HL-60/S4 treated with phorbol 12-myristate 13-acetate at 8.2 ng/mL for 4 days and 3 days (cell line): ENCODE data around the gene SDC3.

Experiments used
- in situ Hi-C: fragments of 300-500 bp; cut with MboI; formaldehyde crosslinking; loops from 2 replicates; pipeline ENCODE4 v1.15.0; 2022; ENCODE audit warnings: low sequenced_read_pairs

The SDC3 gene

DNA sequence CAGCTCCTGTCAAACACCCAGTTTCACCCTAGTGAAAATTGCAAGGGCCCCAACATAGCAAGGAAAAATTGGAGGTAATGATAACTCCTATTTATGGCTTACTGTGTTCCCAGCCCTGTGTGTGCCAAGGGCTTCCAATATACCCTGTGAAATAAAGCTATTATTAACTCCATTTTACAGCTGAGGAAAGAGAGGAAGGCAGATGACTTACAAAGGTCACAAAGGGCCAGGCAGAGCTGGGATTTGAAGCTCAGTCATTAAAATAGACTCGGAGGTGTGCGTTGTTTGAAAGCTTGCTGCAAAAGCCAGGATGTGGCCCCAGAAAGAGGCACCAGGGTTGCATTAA lies 20.2 kb upstream of the SDC3 start:
- in situ Hi-C loops: no loop called here

DNA sequence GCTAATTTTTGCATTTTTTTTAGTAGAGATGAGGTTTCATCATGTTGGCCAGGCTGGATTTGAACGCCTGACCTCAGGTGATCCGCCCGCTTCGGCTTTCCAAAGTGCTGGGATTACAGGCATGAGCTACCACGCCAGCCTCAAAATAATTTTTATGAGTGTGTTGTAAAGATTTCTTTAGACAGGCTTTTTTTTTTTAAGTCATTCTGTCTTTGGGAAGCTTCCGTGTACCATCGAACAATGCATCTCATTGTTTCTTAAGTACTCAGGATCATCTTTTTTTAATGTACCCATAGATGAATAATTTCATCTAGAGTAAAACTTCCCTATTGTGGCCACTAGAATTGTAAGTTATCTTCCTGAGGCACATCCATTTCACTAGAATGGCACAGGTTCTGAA lies 19.6 kb upstream of the SDC3 start:
- in situ Hi-C loops: no loop called here

DNA sequence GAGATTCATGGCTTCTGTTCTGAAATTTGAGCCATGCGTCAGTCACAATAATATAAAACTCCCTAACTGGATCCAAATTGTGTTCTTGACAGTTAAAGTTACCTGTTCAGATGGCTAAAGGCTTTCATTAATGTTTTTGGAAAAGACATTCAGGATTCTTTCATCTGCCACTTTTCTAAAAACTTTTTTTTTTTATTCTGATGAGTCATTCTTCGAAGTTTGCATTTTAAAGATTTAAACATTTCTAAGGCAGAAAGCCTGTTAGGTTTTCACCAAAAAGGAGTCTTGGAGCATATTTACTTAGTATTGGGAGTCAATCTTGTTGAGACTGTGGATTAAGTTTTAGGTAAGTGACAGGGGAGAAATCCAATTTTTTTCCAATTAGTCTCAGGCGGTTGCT lies 18.9 kb upstream of the SDC3 start:
- in situ Hi-C loops: no loop called here

DNA sequence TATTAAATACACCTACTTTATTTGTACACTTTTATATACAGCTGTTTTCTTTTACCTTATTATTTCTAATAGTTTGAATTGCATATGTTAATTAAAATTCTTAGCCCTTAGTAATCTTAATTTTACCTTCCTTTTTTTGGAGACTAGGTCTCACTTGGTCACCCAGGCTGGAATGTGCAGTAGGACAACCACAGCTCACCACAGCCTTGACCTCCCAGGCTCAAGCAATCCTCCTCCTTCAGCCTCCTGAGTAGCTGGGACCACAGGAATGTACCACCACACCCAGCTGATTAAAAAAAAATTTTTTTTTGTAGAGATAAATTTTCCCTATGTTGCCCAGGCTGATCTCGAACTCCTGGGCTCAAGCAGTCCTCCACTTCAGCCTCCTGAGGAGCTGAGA lies 15.0 kb upstream of the SDC3 start:
- in situ Hi-C loops: no loop called here

DNA sequence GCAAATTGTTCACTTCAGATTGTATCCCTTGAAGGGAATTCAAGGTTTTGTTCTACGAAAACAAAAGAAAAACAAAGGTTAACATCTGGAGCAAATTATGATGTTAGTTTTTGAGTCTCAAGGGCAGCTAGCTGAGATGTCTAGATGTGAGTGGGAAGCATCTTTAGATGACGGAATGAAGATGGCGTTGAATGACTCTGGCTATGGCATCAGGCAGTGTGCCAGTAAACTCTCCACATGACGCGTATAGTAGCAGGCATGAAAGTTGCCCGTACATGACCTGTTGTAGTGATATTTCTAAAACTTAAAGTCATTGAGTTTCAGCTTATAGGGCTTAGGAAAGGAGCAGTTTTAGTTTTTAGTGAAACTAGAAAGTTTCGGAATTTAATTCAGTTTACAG lies 12.3 kb upstream of the SDC3 start:
- in situ Hi-C loops: no loop called here

DNA sequence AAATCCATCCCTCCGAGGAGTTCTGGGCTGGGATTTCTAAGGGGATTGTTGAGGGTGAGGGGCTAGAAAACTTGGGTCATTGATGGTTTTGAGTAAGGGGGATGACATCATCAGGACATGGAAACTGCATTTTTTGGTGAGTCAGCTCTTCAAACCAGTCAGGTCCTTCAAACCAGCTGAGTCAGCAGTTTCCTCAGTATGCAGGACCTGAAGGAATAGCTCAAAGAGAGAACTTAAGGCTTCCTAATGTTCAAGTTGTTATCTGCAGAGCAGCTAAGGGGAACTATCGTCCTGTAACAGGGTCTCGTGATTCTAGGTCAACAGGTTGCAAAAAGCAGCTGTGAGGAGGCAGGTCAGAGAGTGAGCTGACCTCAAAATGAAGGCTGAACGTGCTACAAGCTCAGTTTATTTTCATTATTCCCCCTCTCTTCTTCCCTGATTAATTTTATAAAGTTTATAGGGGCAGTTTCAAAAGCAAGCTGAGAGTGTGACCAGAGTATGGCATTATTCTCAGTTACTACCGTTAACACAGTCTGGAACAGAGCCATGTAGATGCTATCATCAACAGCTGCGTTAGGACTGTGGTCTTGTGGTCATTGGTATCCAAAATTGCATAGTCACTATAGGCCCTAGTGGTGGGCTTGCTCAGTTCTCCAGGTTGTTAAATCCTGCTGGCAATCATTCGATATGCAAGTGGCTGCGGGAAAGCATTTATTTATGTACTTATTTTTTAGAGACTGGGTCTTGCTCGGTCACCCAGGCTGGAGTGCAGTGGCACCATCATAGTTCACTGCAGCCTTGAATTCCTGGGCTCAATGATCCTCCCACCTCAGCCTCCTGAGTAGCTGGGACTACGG lies 10.7 kb upstream of the SDC3 start:
- in situ Hi-C loops: no loop called here

DNA sequence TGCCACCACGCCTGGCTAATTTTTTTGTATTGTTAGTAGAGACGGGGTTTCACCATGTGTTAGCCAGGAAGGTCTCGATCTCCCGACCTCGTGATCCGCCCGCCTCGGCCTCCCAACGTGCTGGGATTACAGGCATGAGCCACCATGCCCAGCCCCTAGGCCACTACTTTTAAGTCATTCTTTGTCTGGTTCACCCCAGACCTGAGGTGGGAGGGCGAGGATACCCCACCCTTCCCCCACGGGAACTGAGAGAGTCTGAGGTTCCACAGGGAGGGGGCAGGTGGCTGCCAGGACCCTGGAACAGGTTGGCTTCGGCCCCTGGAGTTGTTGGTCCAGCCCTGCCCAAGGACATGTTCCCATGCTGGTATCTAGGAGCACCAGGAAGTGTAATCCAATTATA lies 7.7 kb upstream of the SDC3 start:
- in situ Hi-C loops: no loop called here

DNA sequence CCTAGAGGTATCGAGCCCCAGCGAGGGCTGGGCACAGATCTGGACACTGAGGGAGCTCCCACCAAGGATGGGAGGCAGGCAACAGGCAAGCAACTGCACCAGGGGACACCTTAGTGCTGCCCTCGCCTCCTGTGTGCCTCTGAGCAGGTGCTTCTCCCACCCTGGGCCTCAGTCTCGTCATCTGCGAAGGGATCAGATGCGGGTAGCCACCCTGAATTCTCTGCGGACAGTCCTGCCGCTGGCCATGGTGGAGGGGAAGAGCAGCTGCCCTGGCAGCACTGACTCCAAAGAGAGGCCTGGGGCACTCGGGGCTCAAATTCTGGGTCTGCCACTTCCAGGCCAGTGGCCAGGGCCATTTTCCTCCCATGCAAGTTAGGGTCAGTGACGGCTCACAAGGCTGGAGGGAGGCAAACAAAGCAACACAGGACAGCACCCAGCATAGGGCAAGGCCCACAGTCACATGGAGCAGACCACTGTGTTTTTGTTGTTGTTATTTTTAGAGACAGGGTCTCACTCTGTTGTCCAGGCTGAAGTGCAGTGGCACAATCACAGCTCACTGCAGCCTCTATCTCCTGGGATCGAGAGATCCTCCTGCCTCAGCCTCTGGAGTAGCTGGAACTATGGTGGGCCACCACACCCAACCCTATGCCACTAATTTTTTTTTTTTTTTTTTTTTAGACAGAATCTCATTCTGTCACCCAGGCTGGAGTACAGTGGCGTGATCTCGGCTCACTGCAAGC lies 7.1 kb upstream of the SDC3 start:
- in situ Hi-C loops: no loop called here

DNA sequence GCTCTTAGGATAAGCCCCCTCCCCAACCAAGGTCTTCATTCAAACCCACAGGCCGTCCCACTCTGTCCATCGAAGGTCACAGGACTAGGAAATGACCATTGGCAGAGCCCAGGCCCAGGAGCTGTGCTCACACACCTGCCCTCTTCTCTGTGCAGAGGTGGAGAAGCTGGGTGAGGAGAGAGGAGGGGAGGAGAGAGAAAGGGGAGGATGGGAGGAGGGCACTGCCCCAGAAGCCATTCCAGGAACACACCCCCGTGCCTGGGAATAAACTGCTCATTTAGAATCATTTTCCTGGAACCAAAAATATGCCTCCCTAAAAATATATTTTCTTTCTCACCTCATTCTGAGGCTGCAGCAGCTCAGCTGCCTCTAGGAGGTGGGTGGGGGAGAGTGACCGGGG lies 6.4 kb upstream of the SDC3 start:
- in situ Hi-C loops: loop anchor here (5.0 kb wide), 1 partner anchor 128 kb away; no protein-coding TSS in a partner anchor

DNA sequence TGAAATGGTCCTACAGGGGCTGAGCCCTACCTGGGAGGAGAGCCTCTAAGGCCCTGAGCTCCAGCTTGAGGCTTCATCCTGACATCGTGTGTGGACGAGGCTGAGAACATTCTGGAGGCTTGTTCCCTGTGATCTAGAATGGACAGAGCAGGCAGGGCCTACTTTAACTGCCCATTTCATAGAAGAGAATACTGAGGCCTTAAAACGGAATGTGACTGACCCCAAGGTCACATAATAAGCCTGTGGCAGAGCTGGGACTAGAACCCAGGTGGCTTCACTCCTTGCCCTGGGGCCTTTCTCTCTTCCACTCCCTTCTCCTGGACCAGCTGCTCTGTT lies 6.0 kb upstream of the SDC3 start:
- in situ Hi-C loops: loop anchor here (5.0 kb wide), 1 partner anchor 127 kb away; no protein-coding TSS in a partner anchor

DNA sequence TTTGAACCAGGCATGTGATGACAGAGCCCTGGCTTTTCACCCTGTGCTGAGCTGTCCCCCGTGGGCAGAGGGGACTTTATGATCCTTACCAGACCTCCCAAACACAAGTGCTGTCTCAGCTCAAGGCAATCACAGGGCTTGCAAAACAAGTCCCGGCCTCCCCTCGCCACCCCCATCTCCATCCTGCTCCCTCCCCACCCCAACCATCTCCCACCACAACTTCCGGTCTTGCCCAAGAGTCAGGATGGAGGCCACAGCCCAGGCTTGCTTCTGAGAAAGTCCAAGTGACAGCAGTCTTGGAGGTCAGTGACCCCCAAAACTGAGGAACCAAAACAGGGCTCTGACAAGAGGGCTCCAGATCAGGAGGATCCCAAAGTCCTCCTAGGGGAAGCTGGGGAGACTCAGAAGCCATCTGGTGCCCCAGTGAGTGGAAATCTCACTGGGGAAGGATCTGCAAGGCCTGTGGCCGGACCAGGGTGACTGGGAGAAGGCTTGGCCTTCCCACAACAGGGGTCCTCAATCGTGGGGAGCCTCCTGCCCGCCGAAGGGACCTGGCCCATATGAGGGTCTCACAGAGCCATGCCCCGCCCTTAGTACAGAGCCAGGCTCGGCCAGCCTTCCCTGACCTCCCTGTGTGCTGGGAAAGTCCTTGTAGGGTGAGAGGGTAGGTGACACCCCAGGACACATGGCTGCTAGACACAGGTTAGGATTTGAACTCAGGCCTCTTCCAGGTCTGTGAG lies 4.5 kb upstream of the SDC3 start:
- in situ Hi-C loops: loop anchor here (5.0 kb wide), 1 partner anchor 126 kb away; no protein-coding TSS in a partner anchor

DNA sequence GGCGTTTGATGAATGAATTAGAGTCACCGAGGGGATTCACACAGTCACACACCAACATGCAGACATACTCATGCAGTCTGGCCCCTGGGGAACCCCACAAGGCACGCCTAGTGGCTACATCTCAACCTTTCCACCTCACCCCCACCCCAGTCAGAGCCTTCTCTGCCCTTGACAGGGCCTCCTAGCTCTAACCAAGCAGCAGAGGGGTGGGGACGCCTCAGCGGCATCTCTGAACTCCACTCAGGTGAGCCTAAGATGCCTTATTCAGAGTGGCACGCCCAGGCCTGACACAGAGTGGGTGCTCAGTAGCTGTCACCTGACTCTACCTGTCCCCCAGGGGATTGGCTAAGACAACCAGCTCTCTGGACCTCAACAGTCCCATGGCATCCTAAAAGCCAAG lies 3.7 kb upstream of the SDC3 start:
- in situ Hi-C loops: loop anchor here (5.0 kb wide), 1 partner anchor 125 kb away; no protein-coding TSS in a partner anchor

DNA sequence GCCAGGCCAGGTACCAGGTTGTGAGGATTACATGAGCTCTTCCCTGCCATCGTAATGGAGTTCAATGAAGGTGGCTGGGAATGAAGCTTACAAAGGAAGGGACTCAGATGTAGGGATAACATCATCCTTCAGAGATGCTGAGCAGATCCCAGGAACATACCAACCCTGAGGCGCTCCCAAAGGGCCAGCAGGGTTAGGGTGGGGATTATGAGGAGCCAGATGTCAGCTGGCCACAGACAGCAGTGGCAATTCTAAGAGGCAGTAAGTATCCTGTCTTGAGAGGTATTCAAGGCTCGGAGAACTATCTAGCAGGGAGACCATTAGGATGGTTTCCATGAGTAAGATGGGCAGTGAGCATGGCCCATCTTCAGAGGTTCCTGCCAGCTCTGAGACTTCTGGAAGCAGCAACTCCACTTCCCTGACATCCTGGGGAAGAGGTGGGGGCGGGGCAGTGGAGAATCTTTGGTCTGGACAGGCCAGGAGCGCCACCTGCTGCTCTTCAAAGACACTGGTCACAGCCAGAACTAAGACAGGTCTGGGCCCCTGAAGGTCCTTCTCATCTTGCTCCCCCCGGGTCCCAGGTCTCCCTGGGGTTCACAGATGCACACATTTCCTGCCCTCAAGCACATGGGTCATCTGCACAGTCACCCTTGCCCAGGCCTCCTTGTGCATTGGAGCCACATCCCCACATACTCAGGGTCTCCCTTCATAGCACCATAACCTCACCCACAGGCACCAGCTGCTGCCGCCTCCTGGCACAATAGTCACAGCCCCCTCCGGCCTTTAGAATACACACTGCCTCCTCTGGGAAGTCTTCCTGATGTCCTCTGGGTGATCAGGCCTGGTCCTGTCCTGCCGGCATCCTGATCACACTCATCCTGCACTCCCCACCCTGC lies 2.7 kb upstream of the SDC3 start:
- in situ Hi-C loops: loop anchor here (5.0 kb wide), 1 partner anchor 124 kb away; no protein-coding TSS in a partner anchor

DNA sequence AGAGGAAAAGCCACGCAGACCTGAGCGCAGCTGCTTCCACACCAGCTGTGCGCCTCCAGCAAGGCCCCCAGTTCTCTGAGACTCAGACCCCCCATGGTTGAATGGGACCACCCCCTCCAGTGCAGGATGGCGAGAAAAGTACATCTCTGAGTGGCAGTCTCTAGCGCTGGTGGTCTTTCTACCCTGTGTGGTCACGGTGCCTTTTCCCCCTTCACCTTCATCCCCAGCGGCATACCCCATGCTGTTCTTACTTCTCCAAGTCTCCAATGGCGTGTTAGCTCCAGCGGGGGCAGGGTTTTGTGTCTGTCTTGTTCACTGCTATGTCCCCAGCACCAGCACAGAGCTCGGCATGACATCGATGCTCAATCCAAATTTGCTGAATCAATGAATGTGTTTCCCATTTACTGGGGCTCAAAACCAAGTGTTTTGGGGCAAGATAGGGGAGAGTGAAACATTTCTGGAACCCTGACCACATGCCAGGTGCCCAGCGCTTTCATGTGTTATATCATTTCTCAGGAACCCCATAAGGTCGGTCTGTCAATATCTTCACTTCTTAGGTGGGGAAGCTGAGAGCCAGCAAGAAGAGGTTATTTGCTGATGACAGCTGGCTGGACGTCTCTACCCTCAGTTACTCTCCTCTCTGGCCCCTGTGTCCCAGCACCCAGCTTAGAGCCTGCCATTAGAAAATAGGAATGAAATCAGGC lies 959 bp upstream of the SDC3 start:
- in situ Hi-C loops: loop anchor here (5.0 kb wide), 1 partner anchor 122 kb away; no protein-coding TSS in a partner anchor

DNA sequence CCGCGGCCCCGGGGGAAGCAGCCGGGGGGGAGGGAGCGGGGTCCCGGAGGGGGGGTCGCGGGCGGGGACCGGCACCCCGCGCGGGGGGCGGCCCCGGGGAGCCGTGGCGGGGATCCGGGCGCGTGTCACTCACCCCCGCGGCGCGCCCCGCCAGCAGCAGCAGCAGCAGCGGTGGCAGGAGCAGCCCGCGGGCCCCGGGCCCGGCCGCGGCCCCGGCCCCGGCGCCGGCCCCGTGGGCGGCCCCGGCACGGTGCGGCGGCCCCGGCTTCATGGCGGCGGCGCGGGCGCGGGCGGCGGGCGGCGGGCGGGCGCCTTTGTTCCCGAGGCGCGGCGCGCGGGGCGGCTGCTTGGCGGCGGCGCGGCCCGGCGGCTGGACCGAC lies 252 bp downstream of the SDC3 start:
- in situ Hi-C loops: no loop called here

DNA sequence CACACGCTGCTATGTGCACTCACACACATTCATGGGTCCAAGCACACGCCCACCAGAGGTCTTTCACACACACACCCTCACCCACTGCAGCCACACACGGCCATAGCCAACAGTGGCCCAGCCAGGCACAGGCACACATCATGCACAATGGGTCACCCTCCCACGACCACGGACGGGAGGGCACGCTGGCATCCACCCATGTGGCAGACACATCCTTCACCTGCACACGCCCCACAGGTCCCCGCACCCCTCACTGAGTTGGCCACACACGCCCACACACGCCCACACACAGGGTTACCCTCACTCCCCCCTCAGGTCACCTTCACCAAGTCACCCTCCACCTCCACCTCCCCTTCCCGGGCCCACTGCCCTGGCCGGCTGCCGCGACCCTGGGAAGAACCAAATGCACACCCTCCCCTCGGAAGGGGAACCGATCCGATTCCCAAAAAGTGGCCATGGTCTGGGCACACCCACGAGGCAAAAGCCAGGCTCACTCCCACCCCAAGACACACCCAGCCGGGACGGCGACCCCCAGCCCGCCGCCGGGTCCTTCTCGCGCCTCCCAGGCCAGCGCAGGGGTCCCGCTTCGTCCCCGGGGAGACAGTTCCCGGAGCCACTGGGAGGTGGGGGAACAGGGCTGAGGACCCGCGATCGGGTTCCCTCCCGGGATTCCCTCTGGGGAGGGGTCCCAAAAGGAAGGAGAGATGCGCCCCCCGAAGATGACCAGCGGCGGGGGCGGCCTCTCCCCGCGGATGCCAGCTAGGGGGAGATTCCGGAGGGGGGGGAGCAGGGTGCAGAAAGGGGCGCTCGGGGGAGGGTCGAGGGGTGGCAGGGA lies 860 bp downstream of the SDC3 start:
- in situ Hi-C loops: no loop called here

DNA sequence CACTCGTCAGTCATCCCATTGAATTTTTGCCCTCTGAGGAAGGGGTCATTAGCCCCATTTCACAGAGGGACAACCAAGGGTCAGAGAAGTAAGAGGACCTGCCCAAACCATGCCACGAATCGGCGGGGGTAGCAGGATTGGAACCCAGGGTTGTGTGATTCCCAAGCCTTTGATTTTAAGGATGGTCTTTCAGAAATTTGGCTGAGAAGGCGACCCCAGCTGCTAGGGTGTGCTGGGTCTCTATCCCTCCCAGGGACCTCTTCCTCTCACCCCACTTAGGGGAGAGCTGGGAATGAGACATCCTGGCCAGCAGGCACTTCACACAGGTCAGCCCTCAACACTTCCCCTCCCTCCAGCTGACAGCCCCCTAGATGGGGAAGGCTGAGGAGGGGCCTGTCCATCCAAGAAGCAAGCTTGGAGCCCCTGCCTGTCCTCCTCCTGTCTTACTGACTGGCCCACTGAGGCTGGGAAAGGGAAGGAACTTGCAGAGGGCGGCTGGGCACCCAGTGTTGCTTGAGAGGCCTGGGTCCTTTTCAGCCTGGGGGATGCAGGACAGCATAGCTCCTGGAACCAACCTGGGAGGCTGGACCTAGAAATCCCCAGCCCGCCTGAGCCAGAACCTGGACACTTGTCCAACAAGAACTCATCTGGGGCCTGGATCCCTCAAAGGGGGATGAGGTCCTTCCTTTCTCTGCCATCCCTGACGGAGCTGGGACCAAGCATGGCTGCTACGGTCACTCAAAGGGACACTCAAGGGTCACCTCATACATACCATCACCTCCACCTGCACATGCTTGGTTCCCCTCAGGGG lies 1.7 kb downstream of the SDC3 start:
- in situ Hi-C loops: no loop called here

DNA sequence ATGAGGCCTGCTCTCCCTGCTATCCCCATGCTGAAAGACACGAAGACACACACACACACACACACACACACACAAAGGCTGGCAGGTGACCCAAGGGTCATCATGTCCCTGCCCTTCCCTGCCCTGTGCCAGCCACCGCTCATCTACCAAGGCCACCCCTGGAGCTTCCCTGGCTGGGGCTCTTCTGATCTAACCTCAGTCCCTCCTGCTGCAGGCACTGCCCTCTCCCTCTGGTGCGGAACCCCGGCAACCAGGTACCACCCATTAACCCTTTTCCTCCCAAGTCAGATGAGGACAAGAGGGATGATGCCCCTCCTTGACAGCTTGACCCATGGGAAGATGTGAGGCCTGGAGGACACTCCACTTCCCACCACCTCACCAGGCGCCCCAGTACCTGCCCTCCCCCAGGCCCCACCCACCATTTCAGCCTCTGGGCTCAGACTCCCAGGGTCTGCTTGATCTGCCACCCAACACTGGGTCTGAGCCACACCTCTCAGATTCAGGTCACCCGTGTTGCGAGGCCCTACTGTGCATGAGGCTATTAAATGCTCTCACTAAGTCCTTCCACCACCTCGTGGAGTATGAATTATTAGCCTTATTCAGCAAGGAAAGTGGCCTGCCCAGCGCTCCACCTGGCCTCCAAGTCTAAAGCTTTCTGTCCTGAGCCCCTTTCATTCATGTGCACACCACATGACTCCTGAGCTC lies 2.5 kb downstream of the SDC3 start:
- in situ Hi-C loops: no loop called here
